HepG2 (cell line): ENCODE measurements around the gene SRSF3. TPM values are rescaled to one million over a fixed set of nuclear protein-coding genes. Genes with fewer than 3 reads are reported as not detected.

Experiments
- ATAC-seq: fragments of 200-7000 bp; cut with Tn5 transposase; 3 replicates; pipeline ENCODE4 v1.9.1; 2020; ENCODE audit warnings: mild to moderate bottlenecking, moderate library complexity
- BruUV-seq: library from RNA; stranded (reverse); fragments of 400-500 nt; replicated peaks from 2 replicates; lab custom pipeline; 2021; lab: Mats Ljungman, UMichigan
- CTCF ChIA-PET: fragments of 300-600 bp; formaldehyde crosslinking; extraction: SDS; loops from one replicate; lab custom pipeline; 2021; ENCODE audit warnings: low total read pairs, inconsistent platforms, low intra/inter-chr PET ratio; lab: Yijun Ruan, JAX
- POLR2A ChIA-PET: fragments of 350-600 bp; sonication (Branson Sonifier 250); formaldehyde crosslinking; loops from one replicate; lab custom pipeline; 2020; ENCODE audit warnings: antibody characterized with exemption, inconsistent platforms; lab: Yijun Ruan, JAX
- DNase-seq: peaks from one replicate; pipeline ENCODE4 v3.0.0-alpha.2; 2015; ENCODE audit warnings: low spot score
- FAIRE-seq: peaks from 3 replicates; lab custom pipeline; 2011; peaks lifted over from hg19 to GRCh38; lab: Jason Lieb, UNC
- H2AFZ ChIP-seq: one replicate; pipeline ENCODE4 v1.6.1; 2011; ENCODE audit warnings: low read length, inconsistent platforms
- H3K27ac ChIP-seq: fragments of 300-600 bp; 3 replicates; pipeline ENCODE4 v1.8.0; 2011; ENCODE audit warnings: mixed run types, mild to moderate bottlenecking, mixed read lengths, low read length, inconsistent platforms; ENCODE audit not compliant: insufficient read depth; ENCODE audit errors: extremely low read length
- H3K27me3 ChIP-seq, 2 experiments: fragments of 200-600 bp in 1 of 2; 2 replicates in 1 of 2; 3 replicates in 1 of 2; pipeline versions ENCODE4 v1.6.0 to v1.8.0; 2011; ENCODE audit warnings: low read length in 2 of 2, mild to moderate bottlenecking in 2 of 2, moderate library complexity in 2 of 2, inconsistent platforms in 1 of 2; ENCODE audit not compliant: insufficient read depth in 2 of 2, control insufficient read depth in 1 of 2
- H3K36me3 ChIP-seq, 2 experiments: fragments of 200-600 bp in 1 of 2; replicated peaks in 1 of 2; 2 replicates in 1 of 2; 3 replicates in 1 of 2; pipeline versions ENCODE4 v1.5.1 to v1.8.0; 2011; ENCODE audit warnings: low read length in 2 of 2, inconsistent platforms in 1 of 2; ENCODE audit not compliant: insufficient read depth in 2 of 2, control insufficient read depth in 1 of 2
- H3K4me1 ChIP-seq: 2 replicates; pipeline ENCODE4 v1.5.1; 2012; ENCODE audit warnings: low read length, inconsistent platforms; ENCODE audit not compliant: insufficient read depth
- H3K4me2 ChIP-seq: 2 replicates; pipeline ENCODE4 v1.6.0; 2011; ENCODE audit warnings: low read depth, low read length, inconsistent platforms
- H3K4me3 ChIP-seq, 3 experiments: fragments of 200-600 bp in 1 of 3; sonication (generic), shearing (Covaris generic) in 1 of 3; replicated peaks in 1 of 3; 2 replicates each; pipeline ENCODE4 v1.5.1; 2011 to 2016; ENCODE audit warnings: low read length in 3 of 3, inconsistent platforms in 2 of 3, low read depth in 2 of 3, mild to moderate bottlenecking in 2 of 3, control low read depth in 1 of 3, mixed read lengths in 1 of 3; ENCODE audit not compliant: insufficient read depth in 1 of 3
- H3K79me2 ChIP-seq: one replicate; pipeline ENCODE4 v1.6.1; 2011; ENCODE audit warnings: low read length, inconsistent platforms; ENCODE audit not compliant: insufficient read depth
- H3K9ac ChIP-seq: 2 replicates; pipeline ENCODE4 v1.6.0; 2011; ENCODE audit warnings: mild to moderate bottlenecking, low read depth, low read length, inconsistent platforms; ENCODE audit not compliant: insufficient read depth
- H3K9me3 ChIP-seq: 2 replicates; pipeline ENCODE4 v1.5.1; 2012; ENCODE audit warnings: mild to moderate bottlenecking, low read length
- H4K20me1 ChIP-seq: 2 replicates; pipeline ENCODE4 v1.6.0; 2011; ENCODE audit warnings: inconsistent platforms, mild to moderate bottlenecking, low read length, moderate library complexity; ENCODE audit not compliant: insufficient read depth
- ARID5B ChIP-seq: IDR thresholded peaks from 2 replicates; pipeline ENCODE4 v1.4.0; 2020; ENCODE audit warnings: mild to moderate bottlenecking, missing genetic modification reagents
- BCL6 ChIP-seq: IDR thresholded peaks from 2 replicates; pipeline ENCODE4 v1.6.1; 2016; ENCODE audit warnings: missing genetic modification reagents, missing compliant biosample characterization
- FOXA3 ChIP-seq: IDR thresholded peaks from 2 replicates; pipeline ENCODE4 v1.6.1; 2016; ENCODE audit warnings: missing genetic modification reagents, missing compliant biosample characterization
- FOXP1 ChIP-seq, 2 experiments: fragments of 450-650 bp in 1 of 2; IDR thresholded peaks; 2 replicates each; pipeline ENCODE4 v1.6.1; 2017 to 2018; ENCODE audit warnings: antibody characterized with exemption in 1 of 2
- GATAD2A ChIP-seq: IDR thresholded peaks from 2 replicates; pipeline ENCODE4 v1.6.1; 2016
- SAP130 ChIP-seq: IDR thresholded peaks from 2 replicates; pipeline ENCODE4 v1.6.1; 2016; ENCODE audit warnings: low read depth
- SOX5 ChIP-seq: IDR thresholded peaks from 2 replicates; pipeline ENCODE4 v1.6.1; 2016; ENCODE audit warnings: borderline replicate concordance
- ZNF121 ChIP-seq: sonication (generic); formaldehyde crosslinking; IDR thresholded peaks from 2 replicates; pipeline ENCODE4 v1.5.0; 2020; ENCODE audit warnings: mild to moderate bottlenecking, missing genetic modification reagents
- ZNF343 ChIP-seq: sonication (generic); formaldehyde crosslinking; IDR thresholded peaks from 2 replicates; pipeline ENCODE4 v1.4.0; 2020; ENCODE audit warnings: mild to moderate bottlenecking, missing genetic modification reagents
- ZNF432 ChIP-seq: sonication (generic); formaldehyde crosslinking; IDR thresholded peaks from 2 replicates; pipeline ENCODE4 v1.5.0; 2020; ENCODE audit warnings: missing genetic modification reagents, mild to moderate bottlenecking, borderline replicate concordance
- WGBS: methylation state at CpG from one replicate; pipeline ENCODE4 v1.1.6; 2017; ENCODE audit warnings: low lambda C conversion rate; 5-methylcytosine and 5-hydroxymethylcytosine counted together
- in situ Hi-C: cut with HindIII; loops from 2 replicates; pipeline ENCODE4 v1.10.0; 2017; ENCODE audit warnings: low pct_unique_long_range_greater_than_20kb; ENCODE audit not compliant: extremely low pct_ligation_motif_present
- intact Hi-C: fragments of 100-400 bp; cut with micrococcal nuclease; formaldehyde crosslinking; loops from one replicate; pipeline ENCODE4 v1.10.0; 2022; ENCODE audit not compliant: unreplicated experiment
- polyA plus RNA-seq, 8 experiments: library from polyadenylated mRNA; depleted of rRNA in 3 of 8; stranded (reverse) in 7 of 8; unstranded in 1 of 8; fragments of >200 nt; fragmentation: Illumina TruSeq in 4 of 8; extraction: Trizol in 4 of 8; gene quantifications; 2 replicates each; pipeline versions ENCODE4 v1.2.1 to v1.2.3, GENCODE V29; 2011 to 2016; ENCODE audit warnings: low read depth in 4 of 8, missing spikeins in 1 of 8, mixed read lengths in 1 of 8; ENCODE audit not compliant: insufficient read depth in 1 of 8
- total RNA-seq, 5 experiments: library from RNA; depleted of rRNA; stranded (reverse); fragments of >200 nt; fragmentation: Illumina TruSeq; extraction: Trizol; gene quantifications; 2 replicates each; pipeline ENCODE4 v1.2.3, GENCODE V29; 2016; ENCODE audit warnings: low read depth in 1 of 5
- TF ChIP-seq, protein P1 (sequence below): sonication (generic); formaldehyde crosslinking; IDR thresholded peaks from 2 replicates; pipeline ENCODE4 v1.4.0; 2020; ENCODE audit warnings: missing genetic modification reagents
- TF ChIP-seq, protein P2 (sequence below): sonication (generic); formaldehyde crosslinking; IDR thresholded peaks from 2 replicates; pipeline ENCODE4 v1.4.0; 2020; ENCODE audit warnings: missing genetic modification reagents, borderline replicate concordance
- TF ChIP-seq, protein P3 (sequence below): IDR thresholded peaks from 2 replicates; pipeline ENCODE4 v1.6.1; 2016; ENCODE audit warnings: low read depth, control low read depth

SRSF3 gene
- total and polyA plus RNA-seq, 2 of the 13 experiments (the other 11 are each of a cell fraction or from before 2014, with no cell fraction given), result 206 to 684 TPM

DNA sequence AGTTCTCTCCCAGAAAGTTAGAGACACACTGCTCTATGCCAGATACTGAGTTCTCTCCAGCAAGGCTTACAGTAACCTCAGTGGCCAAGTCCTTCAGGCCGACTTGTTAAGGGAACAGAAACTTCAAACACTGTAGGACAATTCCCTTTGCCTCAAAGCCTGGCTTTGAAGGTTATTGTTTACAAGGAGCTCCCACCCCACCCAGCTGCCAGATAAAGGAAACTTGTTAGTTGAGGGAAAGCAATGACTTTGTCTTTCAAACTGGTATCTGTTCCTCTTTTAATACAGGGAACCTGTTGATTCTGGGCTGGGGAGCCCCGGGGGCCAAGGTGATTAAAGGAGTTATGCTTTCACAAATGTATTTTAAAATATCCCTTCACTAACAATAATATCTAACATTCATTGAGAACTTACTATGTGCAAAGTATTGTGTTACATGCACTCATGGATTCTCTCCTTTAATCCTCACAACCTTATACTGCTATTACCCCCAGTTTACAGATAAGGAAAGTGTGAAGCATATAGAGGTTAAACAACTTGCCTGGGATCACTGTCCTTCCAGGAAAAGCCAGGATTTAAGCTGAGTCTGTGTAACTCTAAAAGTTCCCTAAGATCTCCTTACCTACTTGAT, 56.8 kb downstream of the SRSF3 start:
- no peaks in the 10 kb centered on the region for H3K79me2 ChIP-seq
- POLR2A ChIA-PET, result interaction anchor here (1.1 to 6.0 kb wide), 3 partner anchors 8 to 26 kb away, joined by 4 to 33 read pairs (median 6); partner anchors contain the start of gene CDKN1A
- DNase-seq, result peak; percentile 59
- ATAC-seq, result peak; percentile 58
- H3K9ac ChIP-seq, result no peak overlapping the region
- H4K20me1 ChIP-seq, result no peaks in the 10 kb centered on the region
- FAIRE-seq, result peak; percentile 66
- peak overlapping the region; percentile 39 for H3K4me2 ChIP-seq
- 0% methylated on average over 2 of the region's 2 CpGs for WGBS
- in situ Hi-C loops (no loop called here), intact Hi-C loops (no loop called here)
- H3K27ac ChIP-seq, result no peak overlapping the region
- no peaks in the 10 kb centered on the region for H3K9me3 ChIP-seq
- CTCF ChIA-PET, result no interaction called here
- no peak overlapping the region for H3K4me3 ChIP-seq
- no peaks in the 10 kb centered on the region for H3K36me3 ChIP-seq
- no TSS peak for BruUV-seq
- peaks cover 0 to 38% of the 10 kb centered on the region in 2 experiments; a peak in 4 of 5 replicates for H3K27me3 ChIP-seq
- H2AFZ ChIP-seq, result no peak overlapping the region
- H3K4me1 ChIP-seq, result peaks cover 43% of the 10 kb centered on the region
- no peak for TF ChIP-seq ZNF432
- peak; percentile 39 for TF ChIP-seq ARID5B (CRISPR knock-in tag)
- TF ChIP-seq, protein P1, sequence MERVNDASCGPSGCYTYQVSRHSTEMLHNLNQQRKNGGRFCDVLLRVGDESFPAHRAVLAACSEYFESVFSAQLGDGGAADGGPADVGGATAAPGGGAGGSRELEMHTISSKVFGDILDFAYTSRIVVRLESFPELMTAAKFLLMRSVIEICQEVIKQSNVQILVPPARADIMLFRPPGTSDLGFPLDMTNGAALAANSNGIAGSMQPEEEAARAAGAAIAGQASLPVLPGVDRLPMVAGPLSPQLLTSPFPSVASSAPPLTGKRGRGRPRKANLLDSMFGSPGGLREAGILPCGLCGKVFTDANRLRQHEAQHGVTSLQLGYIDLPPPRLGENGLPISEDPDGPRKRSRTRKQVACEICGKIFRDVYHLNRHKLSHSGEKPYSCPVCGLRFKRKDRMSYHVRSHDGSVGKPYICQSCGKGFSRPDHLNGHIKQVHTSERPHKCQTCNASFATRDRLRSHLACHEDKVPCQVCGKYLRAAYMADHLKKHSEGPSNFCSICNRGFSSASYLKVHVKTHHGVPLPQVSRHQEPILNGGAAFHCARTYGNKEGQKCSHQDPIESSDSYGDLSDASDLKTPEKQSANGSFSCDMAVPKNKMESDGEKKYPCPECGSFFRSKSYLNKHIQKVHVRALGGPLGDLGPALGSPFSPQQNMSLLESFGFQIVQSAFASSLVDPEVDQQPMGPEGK (CRISPR knock-in tag), result 0 out of 2 replicates have a peak, but pooled peaks have one; percentile 52
- TF ChIP-seq SAP130, result peak; percentile 27; the same call in 1 of the 2 replicates
- TF ChIP-seq FOXP1 (IDR thresholded peaks at IDR 0.05), result no peak
- TF ChIP-seq FOXP1 (CRISPR knock-in tag; IDR thresholded peaks at IDR 0.05), result 0 out of 2 replicates have a peak, but pooled peaks have one; percentile 32
- no peak for TF ChIP-seq ZNF121 (CRISPR knock-in tag)
- peak; percentile 36; the same call in 1 of the 2 replicates for TF ChIP-seq BCL6 (CRISPR knock-in tag)
- TF ChIP-seq, protein P2, sequence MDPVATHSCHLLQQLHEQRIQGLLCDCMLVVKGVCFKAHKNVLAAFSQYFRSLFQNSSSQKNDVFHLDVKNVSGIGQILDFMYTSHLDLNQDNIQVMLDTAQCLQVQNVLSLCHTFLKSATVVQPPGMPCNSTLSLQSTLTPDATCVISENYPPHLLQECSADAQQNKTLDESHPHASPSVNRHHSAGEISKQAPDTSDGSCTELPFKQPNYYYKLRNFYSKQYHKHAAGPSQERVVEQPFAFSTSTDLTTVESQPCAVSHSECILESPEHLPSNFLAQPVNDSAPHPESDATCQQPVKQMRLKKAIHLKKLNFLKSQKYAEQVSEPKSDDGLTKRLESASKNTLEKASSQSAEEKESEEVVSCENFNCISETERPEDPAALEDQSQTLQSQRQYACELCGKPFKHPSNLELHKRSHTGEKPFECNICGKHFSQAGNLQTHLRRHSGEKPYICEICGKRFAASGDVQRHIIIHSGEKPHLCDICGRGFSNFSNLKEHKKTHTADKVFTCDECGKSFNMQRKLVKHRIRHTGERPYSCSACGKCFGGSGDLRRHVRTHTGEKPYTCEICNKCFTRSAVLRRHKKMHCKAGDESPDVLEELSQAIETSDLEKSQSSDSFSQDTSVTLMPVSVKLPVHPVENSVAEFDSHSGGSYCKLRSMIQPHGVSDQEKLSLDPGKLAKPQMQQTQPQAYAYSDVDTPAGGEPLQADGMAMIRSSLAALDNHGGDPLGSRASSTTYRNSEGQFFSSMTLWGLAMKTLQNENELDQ (CRISPR knock-in tag), result no peak
- TF ChIP-seq, protein P3, sequence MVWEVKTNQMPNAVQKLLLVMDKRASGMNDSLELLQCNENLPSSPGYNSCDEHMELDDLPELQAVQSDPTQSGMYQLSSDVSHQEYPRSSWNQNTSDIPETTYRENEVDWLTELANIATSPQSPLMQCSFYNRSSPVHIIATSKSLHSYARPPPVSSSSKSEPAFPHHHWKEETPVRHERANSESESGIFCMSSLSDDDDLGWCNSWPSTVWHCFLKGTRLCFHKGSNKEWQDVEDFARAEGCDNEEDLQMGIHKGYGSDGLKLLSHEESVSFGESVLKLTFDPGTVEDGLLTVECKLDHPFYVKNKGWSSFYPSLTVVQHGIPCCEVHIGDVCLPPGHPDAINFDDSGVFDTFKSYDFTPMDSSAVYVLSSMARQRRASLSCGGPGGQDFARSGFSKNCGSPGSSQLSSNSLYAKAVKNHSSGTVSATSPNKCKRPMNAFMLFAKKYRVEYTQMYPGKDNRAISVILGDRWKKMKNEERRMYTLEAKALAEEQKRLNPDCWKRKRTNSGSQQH (CRISPR knock-in tag), result no peak
- peak; percentile 84 for TF ChIP-seq SOX5 (CRISPR knock-in tag)
- TF ChIP-seq GATAD2A (CRISPR knock-in tag), result 0 out of 2 replicates have a peak, but pooled peaks have one; percentile 21
- TF ChIP-seq FOXA3 (CRISPR knock-in tag), result 0 out of 2 replicates have a peak, but pooled peaks have one; percentile 6
- TF ChIP-seq ZNF343 (CRISPR knock-in tag), result no peak
